AG09309 (cell line): ENCODE data around the gene ANKS4B.
A peak's percentile ranks its signal among the peaks of the same experiment; 100 is the strongest.
"Not testable (repeated sequence)": the region's sequence is repeated elsewhere in the genome, so short reads cannot be mapped to it uniquely, and the experiment has no call there.

ENCODE experiments used
- DNase-seq: peaks from one replicate; pipeline ENCODE4 v3.0.0-alpha.2; 2010; ENCODE audit warnings: low read depth
- H3K4me3 ChIP-seq: 2 replicates; pipeline ENCODE4 v1.5.1; 2011; ENCODE audit warnings: mild to moderate bottlenecking, low read depth, low read length, moderate library complexity; ENCODE audit not compliant: control insufficient read depth
- TF ChIP-seq, protein P1 (sequence below): IDR thresholded peaks from 2 replicates; pipeline ENCODE4 v1.5.1; 2011; ENCODE audit warnings: mild to moderate bottlenecking, low read depth, low read length, inconsistent platforms; ENCODE audit not compliant: insufficient read depth, control insufficient read depth; ENCODE audit errors: missing control alignments

ANKS4B gene

DNA sequence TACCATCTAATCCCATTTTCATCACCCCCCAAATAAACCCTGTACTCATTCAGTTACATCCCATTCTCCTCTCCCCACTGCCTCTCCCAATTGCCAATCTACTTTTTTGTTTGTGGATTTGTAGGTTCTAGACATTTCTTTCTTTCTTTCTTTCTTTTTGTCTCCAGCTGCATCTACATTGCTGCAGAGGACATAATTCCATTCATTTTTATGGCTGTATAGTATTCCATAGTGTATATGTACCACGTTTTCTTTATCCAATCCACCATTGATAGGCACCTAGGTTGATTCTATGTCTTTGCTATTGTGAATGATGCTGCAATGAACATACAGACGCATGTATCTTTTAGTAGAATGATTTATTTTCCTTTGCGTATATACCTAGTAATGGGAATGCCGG is 50.9 kb downstream of the ANKS4B start:
- TF ChIP-seq, protein P1, sequence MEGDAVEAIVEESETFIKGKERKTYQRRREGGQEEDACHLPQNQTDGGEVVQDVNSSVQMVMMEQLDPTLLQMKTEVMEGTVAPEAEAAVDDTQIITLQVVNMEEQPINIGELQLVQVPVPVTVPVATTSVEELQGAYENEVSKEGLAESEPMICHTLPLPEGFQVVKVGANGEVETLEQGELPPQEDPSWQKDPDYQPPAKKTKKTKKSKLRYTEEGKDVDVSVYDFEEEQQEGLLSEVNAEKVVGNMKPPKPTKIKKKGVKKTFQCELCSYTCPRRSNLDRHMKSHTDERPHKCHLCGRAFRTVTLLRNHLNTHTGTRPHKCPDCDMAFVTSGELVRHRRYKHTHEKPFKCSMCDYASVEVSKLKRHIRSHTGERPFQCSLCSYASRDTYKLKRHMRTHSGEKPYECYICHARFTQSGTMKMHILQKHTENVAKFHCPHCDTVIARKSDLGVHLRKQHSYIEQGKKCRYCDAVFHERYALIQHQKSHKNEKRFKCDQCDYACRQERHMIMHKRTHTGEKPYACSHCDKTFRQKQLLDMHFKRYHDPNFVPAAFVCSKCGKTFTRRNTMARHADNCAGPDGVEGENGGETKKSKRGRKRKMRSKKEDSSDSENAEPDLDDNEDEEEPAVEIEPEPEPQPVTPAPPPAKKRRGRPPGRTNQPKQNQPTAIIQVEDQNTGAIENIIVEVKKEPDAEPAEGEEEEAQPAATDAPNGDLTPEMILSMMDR = no peak
- H3K4me3 ChIP-seq = no peak overlapping the region
- DNase-seq = no peak

DNA sequence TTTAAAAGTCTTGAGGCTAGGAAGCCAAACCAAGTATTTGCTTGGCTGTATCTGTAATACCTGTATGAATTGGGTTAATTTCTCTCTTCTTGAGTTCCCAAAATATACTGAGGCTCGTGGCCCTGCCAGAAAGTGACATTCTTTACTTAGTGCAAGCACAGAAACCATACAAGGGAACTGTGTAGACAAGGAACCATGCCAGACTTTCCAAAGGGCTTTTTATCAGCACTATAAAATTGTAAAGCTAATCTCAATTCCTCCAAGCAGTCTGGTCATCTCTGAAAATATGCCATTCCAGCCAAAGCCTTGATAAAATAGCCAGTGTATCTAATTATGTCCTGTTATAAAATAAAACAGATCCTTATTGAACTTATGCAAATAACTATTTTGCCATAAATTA is 51.8 kb downstream of the ANKS4B start:
- TF ChIP-seq, protein P1 = no peak
- no peak for DNase-seq
- no peak overlapping the region for H3K4me3 ChIP-seq

DNA sequence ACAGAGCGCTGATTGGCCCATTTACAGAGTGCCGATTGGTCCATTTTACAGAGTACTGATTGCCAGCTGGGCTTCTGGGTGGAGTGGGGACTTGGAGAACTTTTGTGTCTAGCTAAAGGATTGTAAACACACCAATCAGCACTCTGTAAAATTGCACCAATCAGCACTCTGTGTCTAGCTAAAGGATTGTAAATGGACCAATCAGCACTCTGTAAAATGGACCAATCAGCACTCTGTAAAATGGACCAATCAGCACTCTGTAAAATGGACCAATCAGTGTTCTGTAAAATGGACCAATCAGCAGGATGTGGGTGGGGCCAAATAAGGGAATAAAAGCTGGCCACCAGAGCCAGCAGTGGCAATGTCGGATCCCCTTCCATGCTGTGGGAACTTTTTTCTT is 56.3 kb downstream of the ANKS4B start:
- H3K4me3 ChIP-seq, DNase-seq: not testable (repeated sequence)

DNA sequence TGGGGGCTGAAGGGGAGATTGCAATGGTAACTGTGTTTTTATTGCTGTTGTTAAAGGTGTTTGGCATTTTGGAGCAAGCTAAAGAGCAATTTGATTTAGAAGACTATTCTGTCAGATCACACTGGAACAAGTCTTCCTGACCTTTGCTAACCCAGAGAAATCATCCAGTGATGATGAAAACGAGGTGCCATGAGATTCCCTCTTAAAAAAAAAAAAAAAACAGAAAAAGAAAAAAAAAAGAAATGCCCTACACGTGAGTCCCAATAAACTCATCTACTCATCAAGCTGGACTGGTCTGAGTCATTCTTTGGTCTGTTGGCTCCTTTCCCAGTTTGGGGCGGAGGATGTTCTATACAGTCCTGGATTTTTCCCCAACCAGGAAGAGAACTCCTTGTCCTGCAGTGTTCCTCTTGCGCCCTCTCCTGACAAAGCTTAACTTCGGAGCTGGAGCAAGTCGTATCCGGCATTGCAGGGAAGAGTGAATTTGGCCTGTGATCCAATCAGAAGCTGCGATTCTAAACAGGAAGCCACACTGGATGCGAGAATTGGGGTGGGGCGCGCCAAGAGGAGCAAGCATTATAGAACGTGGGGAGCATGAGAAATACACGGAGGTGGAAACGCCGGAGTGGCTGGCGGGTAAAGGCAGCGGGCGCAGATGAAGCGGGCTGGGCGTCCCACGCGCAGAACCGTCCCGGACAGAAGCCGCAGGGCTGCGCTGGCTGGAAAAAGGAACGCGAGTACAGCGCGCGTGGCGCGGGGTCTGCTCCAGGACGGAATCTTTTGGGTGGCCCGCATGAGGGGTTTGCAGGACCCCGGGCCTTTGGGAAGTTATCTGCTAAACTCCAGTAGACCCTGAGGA is 67.0 kb downstream of the ANKS4B start:
- H3K4me3 ChIP-seq = peak overlapping the region; percentile 78
- TF ChIP-seq, protein P1 = peak; percentile 94
- DNase-seq = peak; percentile 99

DNA sequence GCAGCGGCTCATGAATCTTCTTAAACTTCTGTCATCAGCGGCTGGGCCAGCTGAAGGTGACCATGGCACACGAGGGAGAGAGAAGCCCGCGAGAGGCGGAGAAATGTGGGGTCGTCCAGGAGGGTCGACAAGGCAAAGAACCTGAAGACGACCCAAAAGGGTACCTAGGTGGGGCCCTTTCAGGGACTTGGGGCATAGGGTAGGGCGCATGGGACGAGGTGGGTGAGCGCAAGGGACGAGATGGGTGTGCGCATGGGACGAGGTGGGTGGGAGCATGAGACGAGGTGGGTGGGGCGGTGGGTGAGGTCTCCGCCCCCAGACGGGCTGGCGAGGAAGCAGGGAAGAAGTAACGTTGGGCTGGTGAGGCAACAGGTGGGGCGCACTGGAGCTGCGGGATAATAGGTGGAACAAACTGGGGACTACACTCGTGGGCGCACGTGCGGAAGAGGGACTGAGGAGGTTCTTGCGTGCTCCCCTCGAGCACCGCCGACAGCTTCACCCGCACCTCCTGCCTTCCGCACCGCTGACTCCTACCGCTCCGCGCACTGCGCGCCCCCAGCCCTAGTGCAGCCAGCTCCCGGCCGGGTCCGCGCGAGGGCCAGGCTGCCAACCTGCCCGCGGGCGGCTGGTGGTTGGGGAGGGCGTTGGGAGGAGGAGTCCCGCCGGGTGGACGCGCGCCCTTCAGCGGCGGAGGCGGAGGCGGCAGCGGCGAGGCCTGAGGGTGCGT is 67.8 kb downstream of the ANKS4B start:
- no peak for DNase-seq
- peak overlapping the region; percentile 78 for H3K4me3 ChIP-seq
- TF ChIP-seq, protein P1 = peak; percentile 2

DNA sequence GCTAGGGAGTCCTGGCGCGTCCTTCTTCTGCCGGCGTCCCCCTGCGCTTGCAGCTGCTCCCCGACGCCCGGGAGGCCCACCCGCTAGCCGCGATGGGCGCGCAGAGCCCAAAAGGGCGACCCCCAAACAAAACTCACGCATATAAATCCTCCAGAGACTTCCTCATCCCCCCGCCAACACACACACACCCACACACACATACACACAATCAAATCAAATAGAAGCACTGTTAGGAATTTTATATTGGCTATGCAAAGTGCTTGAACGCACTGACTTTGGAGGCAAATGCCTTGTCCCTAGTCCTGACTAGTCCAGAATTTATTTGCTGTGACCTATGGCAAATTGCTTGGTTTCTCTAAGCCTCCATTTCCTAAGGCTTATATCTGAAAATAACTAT is 68.4 kb downstream of the ANKS4B start:
- TF ChIP-seq, protein P1 = no peak
- no peak for DNase-seq
- H3K4me3 ChIP-seq = peak overlapping the region; percentile 78

DNA sequence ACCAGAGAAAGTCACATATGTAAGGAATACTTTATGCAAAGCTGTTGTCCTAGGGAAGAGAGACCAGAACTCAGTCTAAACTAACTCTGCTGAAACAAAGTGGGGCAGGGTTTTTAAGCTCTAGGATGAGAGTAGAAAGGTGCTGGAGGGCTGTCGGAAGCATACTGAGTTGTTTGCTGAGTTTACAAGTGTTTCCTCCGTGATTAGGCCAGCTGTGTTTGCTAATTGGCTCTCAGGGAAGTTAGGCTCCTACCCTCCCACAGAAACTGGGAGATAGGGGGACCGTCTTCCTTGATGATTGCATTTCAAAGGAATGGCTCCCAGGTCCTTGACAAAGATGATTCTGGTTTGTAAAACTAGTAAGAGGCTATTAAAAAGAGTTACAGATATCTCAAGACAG is 69.0 kb downstream of the ANKS4B start:
- TF ChIP-seq, protein P1 = no peak
- DNase-seq = no peak
- peak overlapping the region; percentile 78 for H3K4me3 ChIP-seq
